Type B pancreatic cell (in vitro differentiated cells): ENCODE results near the gene NET1. TPM values are rescaled to one million over a fixed set of nuclear protein-coding genes. Genes with fewer than 3 reads are reported as not detected.

ENCODE experiments used
- DNase-seq: peaks from one replicate; pipeline ENCODE4 v3.0.0; 2021; ENCODE audit warnings: mixed read lengths; ENCODE audit not compliant: unreplicated experiment; ENCODE audit errors: extremely low spot score
- H3K27ac Mint-ChIP-seq: 2 replicates; pipeline ENCODE4 v1.8.0; 2021; ENCODE audit warnings: mild to moderate bottlenecking, mixed read lengths
- H3K27me3 Mint-ChIP-seq: 2 replicates; pipeline ENCODE4 v1.8.0; 2021; ENCODE audit warnings: mixed read lengths
- H3K36me3 Mint-ChIP-seq: 2 replicates; pipeline ENCODE4 v1.8.0; 2021; ENCODE audit warnings: mixed read lengths
- H3K4me1 Mint-ChIP-seq: one replicate; pipeline ENCODE4 v1.8.0; 2021; ENCODE audit warnings: mixed read lengths; ENCODE audit not compliant: unreplicated experiment
- H3K4me3 Mint-ChIP-seq: 2 replicates; pipeline ENCODE4 v1.8.0; 2021; ENCODE audit warnings: mild to moderate bottlenecking, mixed read lengths
- H3K9me3 Mint-ChIP-seq: 2 replicates; pipeline ENCODE4 v1.8.0; 2021; ENCODE audit warnings: mixed read lengths
- CTCF ChIP-seq: fragments of 200-600 bp; sonication (generic); conservative IDR thresholded peaks from 2 replicates; pipeline ENCODE4 v1.5.0; 2021; ENCODE audit warnings: antibody characterized with exemption, mild to moderate bottlenecking
- total RNA-seq: library from RNA; stranded (reverse); gene quantifications from 2 replicates; pipeline ENCODE4 v1.2.1, GENCODE V29; 2021; ENCODE audit warnings: low replicate concordance

The NET1 gene
- total RNA-seq, 1 donor from 2014 or later = 105 TPM

GRCh38 chr10:5492322-5492855, 80.0 kb downstream of the NET1 start:
- H3K4me1 Mint-ChIP-seq = peaks cover 15% of the 10 kb centered on the region
- no peak for TF ChIP-seq CTCF
- DNase-seq = no peak
- H3K27ac Mint-ChIP-seq = no peak overlapping the region
- no peaks in the 10 kb centered on the region for H3K36me3 Mint-ChIP-seq
- no peaks in the 10 kb centered on the region for H3K27me3 Mint-ChIP-seq
- H3K4me3 Mint-ChIP-seq = no peak overlapping the region
- no peaks in the 10 kb centered on the region for H3K9me3 Mint-ChIP-seq

- H3K36me3 Mint-ChIP-seq = no peaks in the 10 kb centered on the region
- no peak for TF ChIP-seq CTCF
- no peaks in the 10 kb centered on the region for H3K9me3 Mint-ChIP-seq
- no peak overlapping the region for H3K27ac Mint-ChIP-seq
- H3K4me3 Mint-ChIP-seq = no peak overlapping the region
- peaks cover 15% of the 10 kb centered on the region for H3K4me1 Mint-ChIP-seq
- no peak for DNase-seq
- H3K27me3 Mint-ChIP-seq = no peaks in the 10 kb centered on the region
Observed at GRCh38 chr10:5492929-5493576, 80.7 kb downstream of the NET1 start.

- TF ChIP-seq CTCF = no peak
- H3K9me3 Mint-ChIP-seq = no peaks in the 10 kb centered on the region
- peaks cover 15% of the 10 kb centered on the region for H3K4me1 Mint-ChIP-seq
- peak overlapping the region; percentile 50 for H3K27ac Mint-ChIP-seq
- no peak overlapping the region for H3K4me3 Mint-ChIP-seq
- H3K27me3 Mint-ChIP-seq = no peaks in the 10 kb centered on the region
- H3K36me3 Mint-ChIP-seq = no peaks in the 10 kb centered on the region
- DNase-seq = no peak
Observed at GRCh38 chr10:5493691-5494090, 81.3 kb downstream of the NET1 start.

GRCh38 chr10:5494611-5495010, 82.3 kb downstream of the NET1 start:
- Mint-ChIP-seq H3K4me3 (no peak overlapping the region), H3K27ac (no peak overlapping the region), H3K27me3 (no peaks in the 10 kb centered on the region), H3K4me1 (peaks cover 15% of the 10 kb centered on the region), H3K36me3 (no peaks in the 10 kb centered on the region), H3K9me3 (no peaks in the 10 kb centered on the region)
- DNase-seq = no peak
- TF ChIP-seq CTCF = no peak

- Mint-ChIP-seq H3K36me3 (no peaks in the 10 kb centered on the region), H3K4me3 (no peak overlapping the region), H3K9me3 (no peaks in the 10 kb centered on the region), H3K27ac (no peak overlapping the region), H3K4me1 (peaks cover 22% of the 10 kb centered on the region), H3K27me3 (no peaks in the 10 kb centered on the region)
- DNase-seq = no peak
- TF ChIP-seq CTCF = no peak
Observed at GRCh38 chr10:5496261-5497250, 84.2 kb downstream of the NET1 start.
